Calu3 (cell line): ENCODE measurements around the gene CD81. TPM values are rescaled to one million over a fixed set of nuclear protein-coding genes. Genes with fewer than 3 reads are reported as not detected.
A peak's percentile ranks its signal among the peaks of the same experiment; 100 is the strongest.

Source experiments
- BruUV-seq: library from RNA; stranded (reverse); fragments of 400-500 nt; replicated peaks from 2 replicates; lab custom pipeline; 2021; lab: Mats Ljungman, UMichigan
- CTCF ChIA-PET: fragments of 300-600 bp; sonication (Branson Sonifier 250); formaldehyde crosslinking; loops from one replicate; lab custom pipeline; 2022; ENCODE audit warnings: antibody characterized with exemption; lab: Charles Lee
- DNase-seq: peaks from one replicate; pipeline ENCODE4 v3.0.0; 2022
- H3K27ac Mint-ChIP-seq: one replicate; pipeline ENCODE4 v1.8.0; 2022; ENCODE audit warnings: mixed read lengths; ENCODE audit not compliant: unreplicated experiment
- H3K27me3 Mint-ChIP-seq: one replicate; pipeline ENCODE4 v1.8.0; 2022; ENCODE audit warnings: mixed read lengths; ENCODE audit not compliant: unreplicated experiment
- H3K36me3 Mint-ChIP-seq: one replicate; pipeline ENCODE4 v1.8.0; 2022; ENCODE audit warnings: mild to moderate bottlenecking, moderate library complexity, mixed read lengths; ENCODE audit not compliant: insufficient read depth, unreplicated experiment
- H3K4me1 Mint-ChIP-seq: one replicate; pipeline ENCODE4 v1.8.0; 2022; ENCODE audit warnings: mild to moderate bottlenecking, low read depth, mixed read lengths; ENCODE audit not compliant: unreplicated experiment
- H3K4me3 Mint-ChIP-seq: one replicate; pipeline ENCODE4 v1.8.0; 2022; ENCODE audit warnings: mild to moderate bottlenecking, low read depth, moderate library complexity, mixed read lengths; ENCODE audit not compliant: unreplicated experiment
- H3K9me3 Mint-ChIP-seq: one replicate; pipeline ENCODE4 v1.8.0; 2022; ENCODE audit warnings: low read depth, mixed read lengths; ENCODE audit not compliant: unreplicated experiment
- CTCF ChIP-seq: fragments of 200-600 bp; IDR thresholded peaks from one replicate; pipeline ENCODE4 v1.8.0; 2022; ENCODE audit warnings: antibody characterized with exemption; ENCODE audit not compliant: unreplicated experiment
- intact Hi-C: fragments of 100-400 bp; cut with micrococcal nuclease; formaldehyde crosslinking; loops from one replicate; pipeline ENCODE4 v1.10.0; 2022; ENCODE audit not compliant: unreplicated experiment
- total RNA-seq: library from RNA; stranded (reverse); gene quantifications from 2 replicates; pipeline ENCODE4 v1.2.3, GENCODE V29; 2022

CD81 gene
- total RNA-seq, 1 experiment from 2014 or later = 283 TPM

DNA sequence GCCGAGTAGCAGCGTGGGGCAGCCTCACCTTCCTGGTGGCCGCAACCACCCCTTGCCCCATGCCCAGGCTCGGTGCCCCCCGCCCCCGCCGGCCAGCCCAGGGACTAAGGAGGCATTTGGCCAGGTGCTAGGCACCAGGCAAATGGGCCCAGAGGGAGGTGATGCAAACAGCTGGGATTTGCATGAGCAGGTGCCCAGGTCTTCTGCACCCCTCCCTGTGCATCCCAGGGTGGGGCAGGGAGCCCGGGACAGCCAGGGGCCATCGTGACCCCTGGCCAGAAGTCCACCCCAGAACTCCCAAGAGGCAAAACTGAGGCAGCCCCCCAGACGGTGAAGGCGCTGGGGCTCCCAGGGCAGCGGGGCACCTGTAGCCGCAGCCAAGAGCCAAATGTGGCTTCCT lies 49.1 kb downstream of the CD81 start:
- peaks cover 34% of the 10 kb centered on the region for H3K27me3 Mint-ChIP-seq
- DNase-seq = no peak
- no peaks in the 10 kb centered on the region for H3K4me1 Mint-ChIP-seq
- intact Hi-C loops = no loop called here
- CTCF ChIA-PET = interaction anchor here (4.3 kb wide), 1 partner anchor 105 kb away, joined by 38 read pairs; no protein-coding TSS in a partner anchor
- BruUV-seq = no TSS peak
- H3K4me3 Mint-ChIP-seq = no peak overlapping the region
- no peak overlapping the region for H3K27ac Mint-ChIP-seq
- no peaks in the 10 kb centered on the region for H3K9me3 Mint-ChIP-seq
- TF ChIP-seq CTCF = no peak
- no peaks in the 10 kb centered on the region for H3K36me3 Mint-ChIP-seq

DNA sequence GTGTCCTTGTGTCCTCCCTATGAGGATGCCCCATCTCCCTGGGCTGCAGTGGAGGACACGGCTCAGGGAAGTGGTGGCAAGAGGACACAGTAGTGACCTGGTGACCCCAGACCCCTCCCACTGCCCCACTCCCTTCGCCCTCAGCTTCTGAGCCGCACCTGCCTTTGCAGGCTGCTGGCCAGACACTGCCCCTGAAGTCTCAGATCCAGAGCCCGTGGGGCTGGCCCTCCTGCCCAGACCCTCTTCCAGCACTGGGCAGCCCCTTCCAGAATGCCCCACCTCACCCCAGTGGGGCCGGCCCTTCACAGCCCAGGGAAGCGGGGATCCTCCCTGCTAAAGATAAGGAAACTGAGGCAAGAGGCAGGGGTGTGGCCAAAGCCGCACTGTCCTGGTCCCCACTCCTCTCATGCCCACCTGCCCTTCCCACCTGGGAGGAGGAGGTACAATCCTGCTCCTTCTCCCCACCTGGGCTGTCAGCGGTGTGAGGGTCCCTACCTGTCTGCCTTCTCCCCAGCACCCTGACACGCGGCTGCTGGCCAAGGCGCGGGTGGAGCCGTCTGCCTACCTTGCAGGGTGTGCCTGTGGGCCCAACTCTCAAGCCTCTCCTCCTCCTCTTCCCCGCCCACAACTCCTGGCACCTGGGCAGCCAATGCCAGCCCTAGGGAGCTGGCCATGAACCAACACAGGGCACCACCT lies 49.9 kb downstream of the CD81 start:
- H3K4me3 Mint-ChIP-seq = no peak overlapping the region
- intact Hi-C loops = no loop called here
- no peak for DNase-seq
- no peak for TF ChIP-seq CTCF
- no TSS peak for BruUV-seq
- CTCF ChIA-PET = interaction anchor here (1.0 to 4.3 kb wide), 2 partner anchors 105 to 465 kb away, joined by 3 to 38 read pairs; no protein-coding TSS in a partner anchor
- H3K27me3 Mint-ChIP-seq = peaks cover 34% of the 10 kb centered on the region
- no peaks in the 10 kb centered on the region for H3K9me3 Mint-ChIP-seq
- no peaks in the 10 kb centered on the region for H3K36me3 Mint-ChIP-seq
- H3K4me1 Mint-ChIP-seq = no peaks in the 10 kb centered on the region
- no peak overlapping the region for H3K27ac Mint-ChIP-seq

GRCh38 chr11:2427721-2428321 lies 50.7 kb downstream of the CD81 start:
- Mint-ChIP-seq H3K27me3 (peaks cover 34% of the 10 kb centered on the region), H3K9me3 (no peaks in the 10 kb centered on the region), H3K4me3 (no peak overlapping the region), H3K27ac (no peak overlapping the region), H3K4me1 (no peaks in the 10 kb centered on the region), H3K36me3 (no peaks in the 10 kb centered on the region)
- DNase-seq = no peak
- CTCF ChIA-PET = interaction anchor here (1.0 to 4.3 kb wide), 2 partner anchors 104 to 464 kb away, joined by 3 to 38 read pairs; no protein-coding TSS in a partner anchor
- no TSS peak for BruUV-seq
- no peak for TF ChIP-seq CTCF
- intact Hi-C loops = loop anchor here (1.0 kb wide), 1 partner anchor 103 kb away; no protein-coding TSS in a partner anchor

DNA sequence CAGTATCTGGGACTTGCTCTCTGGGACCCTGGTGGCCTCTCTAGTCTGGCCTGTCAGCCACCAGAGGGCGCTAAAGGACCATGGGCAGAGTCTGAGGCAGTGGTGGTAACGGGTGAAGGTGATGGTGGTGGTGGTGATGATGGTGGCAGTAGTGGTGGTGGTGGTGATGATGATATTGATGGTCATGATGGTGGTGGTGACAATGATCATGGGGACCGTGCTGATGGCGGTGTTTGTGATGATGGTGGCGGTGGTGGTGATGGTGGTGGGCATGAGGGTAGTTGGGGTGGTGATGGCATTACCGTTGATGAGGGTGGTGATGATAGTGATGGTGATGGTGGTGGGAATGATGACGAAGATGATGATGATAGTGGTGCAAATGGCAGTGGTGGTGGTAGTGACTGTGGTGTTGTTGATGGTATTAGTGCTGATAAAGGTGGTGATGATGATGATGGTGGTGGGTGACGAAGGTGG lies 51.2 kb downstream of the CD81 start:
- Mint-ChIP-seq H3K4me3 (no peak overlapping the region), H3K27me3 (peaks cover 31% of the 10 kb centered on the region), H3K36me3 (no peaks in the 10 kb centered on the region), H3K9me3 (no peaks in the 10 kb centered on the region), H3K27ac (no peak overlapping the region), H3K4me1 (no peaks in the 10 kb centered on the region)
- DNase-seq = peak; percentile 88
- peak; percentile 79 for TF ChIP-seq CTCF
- CTCF ChIA-PET = interaction anchor here (4.3 kb wide), 1 partner anchor 103 kb away, joined by 38 read pairs; no protein-coding TSS in a partner anchor
- intact Hi-C loops = loop anchor here (1.0 kb wide), 1 partner anchor 103 kb away; no protein-coding TSS in a partner anchor
- no TSS peak for BruUV-seq
